ENCODE measurements around the gene ERBB4.

Gene ERBB4

GRCh38 chr2:211514049-211514448 lies 1024.6 kb downstream of the ERBB4 start:
- no peak for DNase-seq

DNA sequence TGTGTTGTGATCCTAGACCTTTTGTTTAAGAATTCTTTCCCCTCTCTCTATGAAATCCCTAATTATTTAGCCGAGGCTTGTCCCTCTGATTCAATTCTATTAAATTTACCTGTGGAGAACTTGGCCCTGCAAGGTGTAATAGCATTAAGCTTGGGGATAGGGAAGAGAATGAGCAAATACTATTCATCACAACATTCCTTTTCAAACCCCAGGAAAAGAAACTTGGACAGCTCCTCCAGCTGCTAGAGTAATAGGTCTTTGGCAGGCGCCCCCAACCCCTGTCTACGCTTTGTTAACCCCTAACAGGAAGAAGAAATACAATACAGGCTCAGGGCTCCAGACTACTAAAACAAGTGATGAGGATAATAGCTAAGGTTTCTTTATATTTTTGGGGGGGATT lies 1025.2 kb downstream of the ERBB4 start:
- no peak for DNase-seq

GRCh38 chr2:211512806-211513205 lies 1025.8 kb downstream of the ERBB4 start:
- DNase-seq, result no peak

- DNase-seq, result no peak
These were observed 1034.7 kb downstream of the ERBB4 start for GRCh38 chr2:211503856-211504255.

DNA sequence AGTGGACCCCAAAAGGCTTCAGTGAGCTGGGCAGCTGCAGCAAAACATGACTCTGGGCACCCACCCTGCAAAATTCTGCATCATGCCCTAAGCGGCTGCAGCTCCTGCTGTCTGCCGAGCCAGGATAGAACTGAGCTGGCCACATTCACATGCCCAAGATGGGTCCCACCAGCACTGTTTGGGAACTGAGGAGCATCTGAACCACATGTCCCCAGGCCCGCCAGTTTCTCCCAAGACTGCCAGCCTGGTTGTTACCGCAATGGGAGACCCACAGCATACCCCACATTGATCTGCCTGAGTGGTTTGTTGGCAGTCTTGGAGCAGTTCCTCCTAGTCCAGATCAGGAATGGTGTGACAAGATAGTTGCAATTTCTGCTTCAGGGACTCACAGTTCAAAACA lies 1035.4 kb downstream of the ERBB4 start:
- no peak for DNase-seq

DNA sequence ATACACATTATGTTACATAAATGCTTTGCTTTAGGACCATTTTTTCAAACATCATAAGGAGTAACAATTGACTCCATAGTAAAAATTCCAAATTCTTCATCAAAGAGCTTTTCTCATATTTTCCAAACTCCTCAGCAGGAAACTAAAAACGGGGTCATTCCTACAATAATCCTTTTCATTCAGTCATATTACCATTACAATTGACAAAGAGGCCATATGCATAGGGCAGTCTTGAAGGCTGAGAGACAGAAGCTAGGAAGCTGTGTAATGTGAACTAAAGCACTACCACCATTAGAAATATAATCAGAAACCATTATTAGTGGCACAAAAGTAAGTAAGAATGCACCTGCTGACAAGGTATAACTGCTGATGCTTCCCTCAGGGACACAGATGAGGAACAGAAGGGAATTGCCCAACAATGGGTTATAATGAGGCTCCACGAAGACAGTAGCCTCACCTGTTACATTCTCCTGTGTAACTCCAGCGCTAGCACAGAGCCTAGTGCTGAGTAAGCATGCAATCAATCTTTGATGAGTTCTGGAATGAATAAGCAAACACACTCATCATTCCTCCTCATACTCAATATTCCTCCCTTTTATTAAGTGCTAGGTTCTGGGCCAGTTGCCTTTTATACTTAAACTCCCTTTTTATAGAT lies 1039.9 kb downstream of the ERBB4 start:
- no peak for DNase-seq

- no peak for DNase-seq
These were observed 1043.3 kb downstream of the ERBB4 start for GRCh38 chr2:211495339-211495738.

DNA sequence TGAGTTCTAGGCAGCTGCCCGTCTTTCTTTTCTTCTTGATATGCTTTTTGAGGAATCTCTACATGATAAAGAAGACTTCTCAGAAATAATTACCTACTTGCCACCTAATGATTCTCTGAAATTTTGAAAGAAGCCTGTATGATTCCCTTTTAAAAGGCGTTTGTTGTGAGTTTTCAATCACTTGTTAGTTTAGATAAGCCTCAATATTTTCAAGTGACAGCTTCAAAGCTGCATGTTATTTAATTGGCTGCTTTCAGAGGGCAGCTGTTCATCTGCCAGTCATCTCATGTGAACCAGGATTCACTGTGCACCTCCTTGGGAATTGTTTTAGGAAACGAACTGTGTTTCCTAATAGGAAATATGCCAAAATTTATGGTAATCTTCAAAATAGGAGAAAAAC lies 1044.1 kb downstream of the ERBB4 start:
- no peak for DNase-seq

GRCh38 chr2:211494085-211494484 lies 1044.5 kb downstream of the ERBB4 start:
- DNase-seq, result no peak

- no peak for DNase-seq
These were observed 1050.9 kb downstream of the ERBB4 start for GRCh38 chr2:211487733-211488132.

DNA sequence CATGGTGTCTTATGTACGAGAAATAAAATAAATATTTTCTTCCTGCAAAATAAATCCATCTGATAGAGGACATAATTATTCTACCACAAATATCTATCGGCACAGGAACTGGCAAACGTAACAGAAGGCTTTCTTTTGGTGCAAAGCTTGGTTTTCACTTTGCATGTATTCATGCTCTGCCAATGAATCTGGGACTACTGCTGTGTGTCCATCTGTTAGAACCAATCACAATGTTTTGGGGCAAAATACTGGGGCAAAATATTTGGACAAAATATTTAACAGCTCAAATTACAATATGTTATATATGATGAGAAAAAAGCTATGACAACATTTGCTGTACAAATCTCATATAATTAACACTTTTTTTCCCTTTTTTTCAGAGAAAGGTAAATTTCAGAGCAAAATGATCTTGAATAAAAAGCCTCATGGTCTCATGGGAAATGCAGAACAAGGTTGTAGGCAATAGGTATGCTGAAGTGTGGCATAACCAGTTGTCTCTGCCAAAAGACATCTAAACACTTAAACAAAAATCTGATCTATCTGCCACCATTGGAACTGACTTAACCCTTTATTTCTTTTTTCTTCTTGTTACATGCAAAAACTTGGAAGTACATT lies 1059.0 kb downstream of the ERBB4 start:
- no peak for DNase-seq

GRCh38 chr2:211477537-211478275 lies 1060.9 kb downstream of the ERBB4 start:
- no peak for DNase-seq

DNA sequence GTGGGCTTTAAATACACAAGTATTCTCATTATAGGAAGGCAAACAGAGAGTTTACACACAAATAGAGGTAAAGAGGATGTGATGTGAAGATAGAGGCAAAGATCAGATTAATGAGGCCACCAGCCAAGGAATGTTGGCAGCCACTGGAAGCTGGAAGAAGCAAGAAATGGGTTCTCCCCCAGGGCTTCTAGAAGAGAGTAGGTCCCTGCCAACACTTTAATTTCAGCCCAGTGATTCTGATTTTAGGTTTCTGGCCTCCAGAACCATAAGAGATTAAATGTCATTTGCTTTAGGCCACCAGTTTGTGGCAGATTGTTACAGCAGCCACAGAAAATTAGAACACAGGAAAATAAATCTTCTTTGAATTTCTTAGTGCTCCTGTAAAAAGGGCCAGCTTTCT lies 1065.5 kb downstream of the ERBB4 start:
- DNase-seq, result no peak

GRCh38 chr2:211469664-211470059 lies 1068.9 kb downstream of the ERBB4 start:
- DNase-seq, result no peak

DNA sequence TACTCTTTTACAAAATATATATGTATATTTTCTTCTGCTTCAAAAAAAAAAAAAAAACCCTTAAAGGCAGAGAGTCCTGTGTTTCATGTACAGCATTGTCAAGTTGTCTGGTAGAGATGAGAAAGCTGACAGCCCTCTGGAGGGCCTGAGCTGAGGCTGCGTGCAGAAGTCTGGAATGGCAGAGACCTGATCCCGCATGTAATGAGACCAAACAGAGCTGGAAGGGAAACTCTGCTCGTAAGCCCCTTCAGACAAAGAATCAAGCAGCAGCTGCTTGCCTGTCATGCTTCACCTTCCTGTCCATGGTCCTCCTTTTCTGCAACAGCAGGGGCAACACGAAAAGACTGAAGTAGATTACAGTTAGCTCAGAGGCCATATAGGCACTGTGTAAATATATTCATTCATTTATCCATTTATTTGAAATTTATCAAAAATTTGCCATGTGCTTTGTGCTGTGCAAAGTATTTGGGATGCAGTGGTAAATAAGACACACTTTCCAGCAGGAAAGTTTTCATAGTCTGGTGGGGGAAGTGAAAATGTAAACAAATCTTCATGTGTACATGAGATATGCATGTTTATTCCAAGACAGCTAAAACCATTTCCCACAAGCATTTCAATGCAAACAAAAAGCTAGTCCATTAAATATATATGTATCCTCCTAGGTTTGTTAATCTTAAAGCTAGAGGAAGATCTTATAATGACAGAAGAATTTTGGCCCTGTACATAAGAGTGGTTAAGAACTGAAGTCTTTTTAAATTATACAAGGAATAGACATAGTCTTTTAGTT lies 1069.5 kb downstream of the ERBB4 start:
- no peak for DNase-seq

DNA sequence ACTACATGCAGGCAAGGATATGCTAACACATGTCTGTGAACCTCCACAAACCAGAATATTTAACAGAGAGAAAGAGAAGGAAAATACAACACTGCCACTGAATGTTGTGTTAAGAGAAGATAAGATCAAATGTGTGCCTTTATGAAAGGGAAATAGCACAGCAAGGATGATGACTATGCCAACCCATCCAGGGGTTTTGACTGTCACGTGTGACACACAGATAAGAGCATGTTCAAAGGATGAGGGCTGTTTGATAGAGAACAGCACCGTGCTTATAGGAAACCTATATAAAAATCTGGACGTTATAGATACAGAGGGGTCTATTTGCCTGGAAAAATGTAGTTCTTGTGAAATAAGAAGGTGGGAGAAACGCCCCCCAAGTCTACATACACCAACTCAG lies 1070.4 kb downstream of the ERBB4 start:
- DNase-seq, result no peak

- DNase-seq, result no peak
These were observed 1075.2 kb downstream of the ERBB4 start for GRCh38 chr2:211463397-211463796.

DNA sequence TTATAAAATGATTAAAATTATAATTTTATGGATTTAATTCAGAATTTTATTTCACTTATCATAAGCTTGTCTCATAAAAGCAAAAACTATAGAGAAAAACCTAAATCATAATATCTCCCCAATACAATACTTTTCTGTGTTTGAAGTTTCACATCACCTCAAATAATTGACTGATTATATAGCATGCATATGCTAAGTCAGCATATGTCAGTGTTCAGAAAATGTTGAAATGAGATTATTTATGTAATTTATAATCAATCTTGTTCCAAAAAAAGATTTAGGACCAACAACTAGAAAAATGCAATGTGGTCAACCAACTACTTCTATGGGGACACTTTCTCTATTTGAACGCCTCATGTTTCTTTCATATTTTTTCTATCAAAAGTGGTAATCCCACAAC lies 1079.6 kb downstream of the ERBB4 start:
- DNase-seq, result no peak

GRCh38 chr2:211457325-211457724 lies 1081.3 kb downstream of the ERBB4 start:
- no peak for DNase-seq

DNA sequence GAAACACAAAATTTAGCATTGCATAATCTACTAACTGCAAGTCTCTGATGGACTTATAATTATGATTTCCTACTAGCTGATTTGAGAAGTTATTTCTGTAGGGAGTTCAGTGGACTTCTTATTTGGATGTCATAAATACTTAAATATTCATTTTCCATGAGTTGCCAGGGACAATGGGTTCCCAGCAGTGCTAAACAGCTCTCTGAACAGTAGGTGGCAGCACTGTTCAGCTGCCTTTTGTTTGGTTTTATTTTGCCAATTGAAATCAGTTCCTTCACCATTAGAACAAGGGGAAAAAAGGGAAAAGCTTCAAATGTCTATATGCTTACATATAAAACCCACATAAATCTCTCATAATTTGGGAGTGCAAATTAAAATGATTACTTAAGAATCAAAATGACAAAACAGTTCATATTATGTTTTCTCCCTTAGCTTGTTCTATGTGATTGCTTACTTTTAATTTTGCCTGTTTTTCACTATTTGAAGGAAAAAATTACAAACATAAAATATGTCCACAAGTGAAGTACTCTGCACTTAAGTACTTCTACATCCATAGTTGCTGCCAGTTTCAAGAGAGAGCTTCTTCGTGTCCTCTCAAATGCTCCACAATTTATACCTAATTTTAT lies 1083.3 kb downstream of the ERBB4 start:
- peak; percentile 43 for DNase-seq

DNA sequence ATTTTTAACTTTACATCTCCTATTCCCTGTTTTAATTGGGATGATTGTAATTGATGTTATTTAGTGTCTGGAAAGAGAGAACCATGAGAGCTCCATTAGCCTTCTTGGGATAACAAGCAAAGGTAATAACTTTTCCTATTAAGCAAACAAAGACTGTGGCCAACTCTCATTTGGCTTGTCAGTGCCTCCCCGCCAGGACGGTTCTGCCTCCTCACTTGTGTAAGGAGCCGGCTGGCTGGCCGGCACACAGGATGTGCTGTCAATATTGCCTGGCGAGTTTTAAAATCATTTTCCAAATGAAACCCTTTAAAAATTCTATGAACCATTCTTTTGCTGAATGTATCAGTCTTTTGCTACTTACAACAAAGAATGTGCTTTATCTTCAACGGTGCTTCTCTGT lies 1083.9 kb downstream of the ERBB4 start:
- no peak for DNase-seq

GRCh38 chr2:211453311-211453887 lies 1085.2 kb downstream of the ERBB4 start:
- no peak for DNase-seq

Data from fibroblast of skin of back (primary cell).